SK-N-DZ (cell line): Measurements from ENCODE around the gene ALLC.
"Not testable (repeated sequence)": the region's sequence is repeated elsewhere in the genome, so short reads cannot be mapped to it uniquely, and the experiment has no call there.

Experiments
- DNase-seq: peaks from one replicate; pipeline ENCODE4 v3.0.0-alpha.2; 2015; ENCODE audit warnings: low spot score

The ALLC gene

DNA sequence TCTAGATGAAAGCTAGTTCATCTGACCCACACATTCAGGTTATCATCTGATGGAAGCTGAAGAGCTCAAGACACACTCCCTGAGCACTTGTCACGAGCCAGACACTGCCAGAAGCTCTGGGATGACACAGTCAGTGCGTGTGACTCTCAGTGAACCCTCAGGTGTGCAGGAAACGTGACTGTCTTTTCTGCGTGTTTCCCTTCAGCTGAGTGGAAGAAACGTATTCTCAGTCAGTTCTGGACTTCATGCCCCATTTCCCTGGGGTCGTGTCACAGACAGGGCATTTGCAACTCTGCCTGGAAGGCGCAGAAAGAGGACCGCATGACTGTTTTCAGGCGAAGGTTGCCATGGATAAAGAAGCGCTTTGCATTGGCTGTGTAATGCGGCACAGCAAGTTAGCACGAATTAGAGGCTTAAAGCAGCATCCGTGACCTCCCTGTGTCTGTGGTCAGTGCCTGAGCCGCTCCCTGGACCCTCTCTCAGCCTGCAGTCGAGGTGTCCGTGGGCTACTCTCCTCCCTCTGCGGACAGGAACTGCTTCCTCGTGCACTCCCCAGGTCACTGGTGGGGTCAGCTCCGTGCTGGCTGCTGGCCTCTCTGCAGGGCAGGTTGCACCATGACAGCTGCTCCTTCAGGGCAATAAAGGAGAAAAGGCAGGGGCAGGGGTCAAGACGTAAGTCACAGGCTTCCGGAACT is 3.3 kb upstream of the ALLC start:
- no peak for DNase-seq

GRCh38 chr2:3655871-3656761 is 1.9 kb upstream of the ALLC start:
- DNase-seq = no peak

GRCh38 chr2:3656762-3657721 is 958 bp upstream of the ALLC start:
- DNase-seq = no peak

DNA sequence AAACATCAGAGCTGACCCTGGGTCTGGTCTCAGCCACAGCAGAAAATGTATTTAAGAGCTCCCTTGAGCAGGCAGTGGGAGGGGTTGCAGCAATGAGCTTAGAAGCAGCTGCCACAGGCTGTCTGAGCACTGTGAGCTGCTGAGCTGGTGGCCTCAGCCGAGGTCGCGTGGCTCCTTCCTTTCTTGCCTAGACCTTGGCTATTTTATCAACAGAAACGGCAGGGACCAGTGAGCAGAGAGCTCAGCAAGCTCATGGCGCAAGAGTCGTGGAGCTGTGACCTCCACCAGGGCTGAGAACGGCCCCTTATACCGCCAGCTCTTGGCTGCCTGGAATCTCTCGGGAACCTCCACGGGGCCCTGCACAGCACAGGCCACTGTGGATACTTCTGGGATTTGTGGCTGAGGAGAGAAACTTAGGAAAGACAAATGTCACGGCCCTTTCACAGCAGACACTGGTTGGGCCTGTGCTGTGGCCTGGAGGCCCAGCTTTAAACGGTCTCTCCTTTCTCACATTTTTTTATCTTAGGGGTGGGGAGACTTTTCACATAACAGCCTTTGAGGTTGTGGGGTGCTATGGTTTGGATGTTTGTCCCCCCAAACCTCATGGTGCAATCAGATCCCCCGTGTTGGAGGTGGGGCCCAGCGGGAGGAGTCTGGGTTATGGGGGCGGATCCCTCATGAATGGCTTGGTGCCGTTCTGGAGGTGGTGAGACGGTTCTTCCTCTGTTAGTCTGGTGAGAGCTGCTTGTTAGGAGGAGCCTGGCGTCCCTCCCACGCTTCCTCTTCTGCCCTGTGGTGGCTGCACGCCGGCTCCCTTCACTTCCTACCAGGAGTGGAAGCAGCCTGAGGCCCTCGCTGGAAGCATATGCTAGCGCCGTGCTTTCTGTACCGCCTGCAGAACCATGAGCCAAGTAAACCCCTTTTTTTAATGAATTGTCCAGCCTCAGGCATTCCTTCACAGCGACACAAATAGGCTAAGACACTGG is 1.7 kb downstream of the ALLC start:
- peak; percentile 73 for DNase-seq

DNA sequence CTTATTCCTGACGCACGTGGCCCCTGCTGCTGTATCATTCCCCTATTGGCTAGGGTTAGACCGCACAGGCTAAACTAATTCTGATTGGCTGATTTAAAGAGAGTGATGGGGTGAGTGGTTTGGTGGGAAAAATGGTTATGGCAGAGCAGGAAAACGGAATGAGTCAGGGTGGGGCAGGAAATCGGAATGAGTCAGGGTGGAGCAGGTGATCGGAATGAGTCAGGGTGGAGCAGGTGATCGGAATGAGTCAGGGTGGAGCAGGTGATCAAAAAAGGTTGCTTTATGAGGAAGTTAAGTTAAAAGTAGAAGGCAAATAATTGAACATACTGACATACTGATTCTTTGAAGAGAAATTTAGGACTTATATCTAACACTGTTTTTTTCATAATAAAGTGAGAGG is 2.6 kb downstream of the ALLC start:
- not testable (repeated sequence) for DNase-seq

GRCh38 chr2:3661149-3661660 is 3.2 kb downstream of the ALLC start:
- no peak for DNase-seq

- DNase-seq = no peak
Observed at GRCh38 chr2:3662239-3662638, 4.2 kb downstream of the ALLC start.

DNA sequence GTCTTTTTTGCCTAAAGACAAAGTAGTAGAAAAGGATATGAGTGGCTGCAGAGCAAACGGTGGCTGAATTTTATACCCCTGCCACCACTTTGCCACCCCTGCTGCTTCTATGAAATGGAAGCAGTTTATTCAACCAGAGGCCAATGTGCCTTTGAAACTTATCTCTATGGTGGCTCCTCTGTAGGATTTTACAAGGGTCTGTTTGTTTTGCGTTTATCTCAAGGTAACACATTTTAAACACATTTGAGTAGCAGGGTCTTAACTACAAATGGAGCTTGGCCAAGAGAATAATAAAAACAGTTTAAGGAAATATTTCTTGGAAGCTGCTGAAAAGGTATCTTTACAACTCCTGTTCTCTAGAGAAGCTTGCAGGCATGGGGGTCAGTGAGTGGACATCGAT is 6.1 kb downstream of the ALLC start:
- no peak for DNase-seq

- DNase-seq = no peak
Observed at GRCh38 chr2:3664925-3665324, 6.9 kb downstream of the ALLC start.

- no peak for DNase-seq
Observed at GRCh38 chr2:3665886-3666612, 8.0 kb downstream of the ALLC start.

DNA sequence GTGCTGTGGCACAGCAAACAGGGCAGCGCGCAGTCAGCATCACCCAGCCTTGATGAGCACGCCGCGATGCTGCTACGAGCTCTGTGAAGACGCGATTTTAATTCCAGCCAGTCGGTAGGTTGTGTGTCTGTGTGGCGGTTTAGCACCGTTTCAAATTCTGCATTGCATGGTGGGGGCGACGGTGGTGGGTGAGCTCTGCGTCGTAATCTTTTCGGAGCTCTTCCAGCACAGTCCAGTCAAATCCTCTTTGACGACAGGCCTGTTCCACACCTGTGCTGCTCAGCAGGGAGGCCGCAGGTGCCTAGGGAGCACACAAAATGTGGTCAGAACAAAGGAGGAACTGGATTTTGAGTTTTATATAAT is 8.6 kb downstream of the ALLC start:
- no peak for DNase-seq

DNA sequence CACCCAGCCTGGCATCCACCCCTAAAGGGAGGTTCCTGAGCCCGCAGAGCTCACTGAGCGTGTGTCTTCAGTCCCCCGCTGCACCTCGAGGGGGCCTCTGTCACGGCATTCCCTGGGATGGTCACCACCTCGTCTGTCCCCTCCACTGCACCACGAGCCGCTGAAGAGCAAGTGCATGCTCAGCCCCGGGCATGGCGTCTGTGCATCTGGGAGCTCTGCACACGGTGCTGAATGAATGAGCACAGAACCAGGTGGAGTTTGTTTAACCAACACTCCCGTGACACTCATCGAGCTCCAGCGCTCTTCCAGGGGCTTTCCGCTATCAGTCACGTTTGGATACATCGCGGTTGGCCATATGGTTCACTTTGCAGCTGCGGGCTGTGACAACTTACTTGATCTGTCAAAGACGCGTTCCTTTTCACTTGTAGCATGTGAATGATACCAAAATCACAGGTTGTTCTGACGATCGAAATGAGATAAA is 9.2 kb downstream of the ALLC start:
- DNase-seq = no peak

DNA sequence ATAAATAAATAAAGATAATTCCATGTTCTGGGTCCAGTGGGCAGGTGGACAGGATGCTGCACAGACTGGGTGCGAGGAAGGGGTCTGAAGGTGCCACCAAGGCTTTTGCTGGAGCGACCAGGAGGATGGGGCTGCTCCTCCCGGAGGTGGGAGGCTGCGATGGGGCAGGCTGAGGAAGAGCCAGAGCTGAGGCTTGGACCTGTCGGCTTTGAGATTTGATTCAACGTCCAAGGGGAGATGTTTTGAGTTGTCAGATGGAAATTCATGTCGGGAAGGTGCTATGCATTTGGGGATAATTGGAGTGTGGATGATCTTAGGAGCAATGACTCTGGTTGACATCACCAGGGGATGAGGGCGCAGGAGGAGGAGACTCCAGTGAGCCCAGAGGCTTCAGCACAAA is 11.7 kb downstream of the ALLC start:
- DNase-seq = no peak

DNA sequence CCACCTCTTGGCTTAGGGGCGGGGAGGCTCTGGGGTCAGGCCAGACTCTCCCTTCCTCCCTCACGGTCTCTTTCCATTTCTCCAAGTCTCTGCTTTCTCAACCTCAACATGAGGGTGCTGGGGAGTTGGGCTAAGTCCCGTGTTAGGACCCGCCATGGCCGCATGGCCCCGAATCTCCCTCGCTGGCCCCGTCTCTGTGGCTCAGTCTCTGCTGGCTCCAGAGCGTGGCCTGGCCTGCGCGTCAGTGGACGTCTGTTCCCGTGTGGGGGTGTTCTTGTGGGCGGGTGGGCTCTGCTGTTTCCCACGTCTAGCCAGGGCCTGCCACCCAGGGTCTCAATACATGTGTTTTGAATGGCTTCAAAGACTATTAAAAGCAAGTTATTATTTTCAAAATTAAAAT is 12.4 kb downstream of the ALLC start:
- no peak for DNase-seq

- DNase-seq = no peak
Observed at GRCh38 chr2:3670941-3671340, 12.9 kb downstream of the ALLC start.

- DNase-seq = no peak
Observed at GRCh38 chr2:3672861-3673678, 15.1 kb downstream of the ALLC start.

DNA sequence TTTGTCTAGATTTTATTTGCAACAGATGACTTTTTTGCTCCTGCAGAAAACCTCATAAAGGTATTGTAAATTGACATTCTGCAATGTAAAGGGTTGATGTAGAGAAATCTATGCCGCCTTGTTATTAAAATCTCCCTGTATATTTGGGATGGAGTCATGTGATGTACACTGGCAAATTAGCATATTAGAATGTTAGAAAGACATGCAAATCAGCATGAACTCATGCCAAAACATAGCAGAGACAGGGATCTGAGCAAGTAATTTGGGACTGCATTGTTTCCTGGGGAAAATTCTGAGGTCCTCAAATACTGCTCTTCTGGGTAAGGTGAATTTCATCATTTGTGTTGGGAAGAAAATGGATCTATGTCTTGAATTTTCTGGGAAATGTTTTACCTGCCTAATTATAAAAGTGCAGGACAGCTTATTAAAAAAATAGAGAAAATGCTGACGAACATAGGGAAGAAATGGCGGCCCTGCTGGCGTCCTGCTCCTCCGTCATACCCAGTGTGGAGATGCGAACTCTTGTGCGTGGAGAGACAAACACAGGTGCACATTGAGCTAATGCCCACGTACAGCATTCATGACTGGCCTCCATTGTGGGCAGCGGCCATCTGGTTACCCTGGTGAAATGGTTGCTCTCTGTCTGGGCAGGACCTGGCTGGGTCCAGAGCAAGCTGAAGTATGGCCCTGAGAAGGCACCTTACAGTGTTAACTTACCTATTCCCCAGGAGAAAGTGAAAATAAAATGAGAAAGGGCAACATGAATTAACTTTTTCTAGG is 16.3 kb downstream of the ALLC start:
- DNase-seq = no peak

- DNase-seq = no peak
Observed at GRCh38 chr2:3675687-3676086, 17.7 kb downstream of the ALLC start.
